ENCODE data around the gene PPP1R2.
"Not testable (repeated sequence)": the region's sequence is repeated elsewhere in the genome, so short reads cannot be mapped to it uniquely, and the experiment has no call there.

The PPP1R2 gene

DNA sequence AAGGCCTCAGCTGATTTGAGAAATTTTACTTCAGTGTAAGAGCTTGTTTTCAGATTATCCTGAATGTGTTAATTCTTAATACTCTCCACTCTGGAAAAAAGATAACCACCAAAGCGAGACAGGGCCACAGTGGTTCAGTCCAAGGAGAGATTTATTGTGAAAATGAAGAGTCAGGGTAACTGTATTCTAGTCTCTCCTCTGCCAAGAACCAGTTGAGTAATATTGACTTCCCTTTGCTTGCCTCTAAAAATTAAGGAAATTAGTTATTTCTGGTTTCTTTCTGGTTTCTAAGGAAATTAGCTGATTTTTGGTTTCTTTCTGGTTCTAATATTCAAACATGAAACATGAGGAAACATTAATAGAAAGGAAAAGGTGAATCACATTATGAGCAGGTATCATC, 34.9 kb downstream of the PPP1R2 start:
- Histone ChIP-seq H4K8ac (ENCODE audit: low read depth, low read length) (no peak overlapping the region), H3K23ac (ENCODE audit: low read length) (no peak overlapping the region), H3K27me3 (ENCODE audit: insufficient read depth, low read length) (no peaks in the 10 kb centered on the region), H3K4me2 (ENCODE audit: low read length) (no peak overlapping the region), H2BK5ac (ENCODE audit: low read depth, low read length, poor library complexity) (no peak overlapping the region), H3K4me3 (ENCODE audit: low read depth, low read length) (no peak overlapping the region), H3K36me3 (ENCODE audit: control insufficient read depth in 1 of 2, insufficient read depth in 2 of 2, low read length in 2 of 2) (peaks cover 0 to 2% of the 10 kb centered on the region in 2 experiments), H2AFZ (ENCODE audit: insufficient read depth, low read length, poor library complexity) (no peak overlapping the region), H2BK12ac (ENCODE audit: low read length) (no peak overlapping the region), H3K79me2 (ENCODE audit: control insufficient read depth, insufficient read depth, low read length, poor library complexity) (no peaks in the 10 kb centered on the region), H4K12ac (ENCODE audit: low read depth, low read length) (no peak overlapping the region), H3K9ac (ENCODE audit: low read length) (no peak overlapping the region), H3K27ac (ENCODE audit: low read depth, low read length) (no peak overlapping the region), H2AK5ac (ENCODE audit: low read length) (no peak overlapping the region), H2BK120ac (ENCODE audit: insufficient read depth, low read length, poor library complexity) (no peak overlapping the region), H3K4ac (ENCODE audit: low read depth, low read length) (no peak overlapping the region), H3K79me1 (ENCODE audit: low read length) (no peaks in the 10 kb centered on the region), H3K9me3 (ENCODE audit: insufficient read depth, low read depth, low read length) (no peaks in the 10 kb centered on the region), H3K4me1 (ENCODE audit: control insufficient read depth in 1 of 2, insufficient read depth in 2 of 2, low read length in 2 of 2) (peaks cover 2 to 4% of the 10 kb centered on the region in 2 experiments), H3K14ac (ENCODE audit: low read length) (no peak overlapping the region), H3K18ac (ENCODE audit: low read length) (no peak overlapping the region), H4K91ac (ENCODE audit: low read depth, low read length) (no peak overlapping the region)
- DNase-seq = no peak
- no CpG with 5 or more reads among the region's 1 CpG for WGBS (ENCODE audit: extremely low coverage, insufficient coverage, insufficient read length)

DNA sequence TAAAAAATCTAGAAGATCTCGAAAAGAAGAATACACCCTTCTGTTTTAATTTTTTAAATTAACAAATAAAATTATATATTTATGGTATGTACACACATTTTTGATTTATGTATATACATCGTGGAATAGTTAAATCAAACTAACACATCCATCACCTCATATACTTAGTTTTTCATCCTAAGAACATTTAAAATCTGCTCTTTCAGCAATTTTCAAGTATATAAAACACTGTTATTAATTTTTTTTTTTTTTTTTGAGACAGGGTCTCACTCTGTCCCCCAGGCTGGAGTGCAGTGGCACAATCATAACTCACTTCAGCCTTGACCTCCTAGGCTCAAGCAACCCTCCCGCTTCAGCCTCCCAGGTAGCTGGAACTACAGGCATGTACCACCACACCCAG, 67.5 kb downstream of the PPP1R2 start:
- Histone ChIP-seq H2BK5ac (ENCODE audit: low read depth, low read length, poor library complexity) (no peak overlapping the region), H2AK5ac (ENCODE audit: low read length) (no peak overlapping the region), H2BK120ac (ENCODE audit: insufficient read depth, low read length, poor library complexity) (no peak overlapping the region)

DNA sequence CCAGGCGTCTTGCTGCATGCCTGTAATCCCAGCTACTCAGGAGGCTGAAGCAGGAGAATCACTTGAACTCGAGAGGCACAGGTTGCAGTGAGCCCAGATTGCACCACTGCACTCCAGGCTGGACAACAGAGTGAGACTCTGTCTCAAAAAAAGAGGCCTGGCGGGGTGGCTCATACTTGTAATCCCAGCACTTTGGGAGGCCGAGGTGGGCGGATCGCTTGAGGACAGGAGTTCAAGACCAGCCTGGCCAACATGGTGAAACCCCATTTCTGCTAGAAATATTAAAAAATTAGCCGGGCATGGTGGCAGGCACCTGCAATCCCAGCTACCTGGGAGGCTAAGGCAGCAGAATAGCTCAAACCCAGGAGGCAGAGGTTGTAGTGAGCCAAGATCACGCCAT, 68.0 kb downstream of the PPP1R2 start:
- no CpG with 5 or more reads among the region's 8 CpGs for WGBS (ENCODE audit: extremely low coverage, insufficient coverage, insufficient read length)
- not testable (repeated sequence) for H2BK120ac ChIP-seq (ENCODE audit: insufficient read depth, low read length, poor library complexity); H3K18ac ChIP-seq (ENCODE audit: low read length); H2AK5ac ChIP-seq (ENCODE audit: low read length); DNase-seq; H3K23ac ChIP-seq (ENCODE audit: low read length); H2AFZ ChIP-seq (ENCODE audit: insufficient read depth, low read length, poor library complexity); H3K4ac ChIP-seq (ENCODE audit: low read depth, low read length); H4K12ac ChIP-seq (ENCODE audit: low read depth, low read length); H3K36me3 ChIP-seq (ENCODE audit: control insufficient read depth in 1 of 2, insufficient read depth in 2 of 2, low read length in 2 of 2); H3K14ac ChIP-seq (ENCODE audit: low read length); H2BK12ac ChIP-seq (ENCODE audit: low read length); H3K79me1 ChIP-seq (ENCODE audit: low read length); H3K4me3 ChIP-seq (ENCODE audit: low read depth, low read length); H3K9ac ChIP-seq (ENCODE audit: low read length); H2BK5ac ChIP-seq (ENCODE audit: low read depth, low read length, poor library complexity); H3K4me1 ChIP-seq (ENCODE audit: control insufficient read depth in 1 of 2, insufficient read depth in 2 of 2, low read length in 2 of 2); H3K79me2 ChIP-seq (ENCODE audit: control insufficient read depth, insufficient read depth, low read length, poor library complexity); H4K91ac ChIP-seq (ENCODE audit: low read depth, low read length); H3K27me3 ChIP-seq (ENCODE audit: insufficient read depth, low read length); H4K8ac ChIP-seq (ENCODE audit: low read depth, low read length); H3K9me3 ChIP-seq (ENCODE audit: insufficient read depth, low read depth, low read length); H3K27ac ChIP-seq (ENCODE audit: low read depth, low read length); H3K4me2 ChIP-seq (ENCODE audit: low read length)

More for the DNA sequence above, 67.5 kb downstream of the PPP1R2 start:
- no CpG with 5 or more reads among the region's 3 CpGs for WGBS (ENCODE audit: extremely low coverage, insufficient coverage, insufficient read length)
- H3K4me1 ChIP-seq (ENCODE audit: control insufficient read depth in 1 of 2, insufficient read depth in 2 of 2, low read length in 2 of 2) = no peaks in the 10 kb centered on the region
- no peak overlapping the region for H3K9ac ChIP-seq (ENCODE audit: low read length)
- no peak overlapping the region for H2BK12ac ChIP-seq (ENCODE audit: low read length)
- H3K14ac ChIP-seq (ENCODE audit: low read length) = no peak overlapping the region
- no peaks in the 10 kb centered on the region for H3K36me3 ChIP-seq (ENCODE audit: control insufficient read depth in 1 of 2, insufficient read depth in 2 of 2, low read length in 2 of 2)
- no peak overlapping the region for H3K4me2 ChIP-seq (ENCODE audit: low read length)
- no peak overlapping the region for H2AFZ ChIP-seq (ENCODE audit: insufficient read depth, low read length, poor library complexity)
- no peak overlapping the region for H3K18ac ChIP-seq (ENCODE audit: low read length)
- no peak overlapping the region for H4K8ac ChIP-seq (ENCODE audit: low read depth, low read length)
- no peaks in the 10 kb centered on the region for H3K27me3 ChIP-seq (ENCODE audit: insufficient read depth, low read length)
- no peaks in the 10 kb centered on the region for H3K9me3 ChIP-seq (ENCODE audit: insufficient read depth, low read depth, low read length)
- no peak overlapping the region for H3K4ac ChIP-seq (ENCODE audit: low read depth, low read length)
- H3K79me2 ChIP-seq (ENCODE audit: control insufficient read depth, insufficient read depth, low read length, poor library complexity) = no peaks in the 10 kb centered on the region
- no peak overlapping the region for H3K23ac ChIP-seq (ENCODE audit: low read length)
- no peak overlapping the region for H4K91ac ChIP-seq (ENCODE audit: low read depth, low read length)
- H4K12ac ChIP-seq (ENCODE audit: low read depth, low read length) = no peak overlapping the region
- no peak overlapping the region for H3K4me3 ChIP-seq (ENCODE audit: low read depth, low read length)
- no peak for DNase-seq
- no peak overlapping the region for H3K27ac ChIP-seq (ENCODE audit: low read depth, low read length)
- H3K79me1 ChIP-seq (ENCODE audit: low read length) = no peaks in the 10 kb centered on the region

DNA sequence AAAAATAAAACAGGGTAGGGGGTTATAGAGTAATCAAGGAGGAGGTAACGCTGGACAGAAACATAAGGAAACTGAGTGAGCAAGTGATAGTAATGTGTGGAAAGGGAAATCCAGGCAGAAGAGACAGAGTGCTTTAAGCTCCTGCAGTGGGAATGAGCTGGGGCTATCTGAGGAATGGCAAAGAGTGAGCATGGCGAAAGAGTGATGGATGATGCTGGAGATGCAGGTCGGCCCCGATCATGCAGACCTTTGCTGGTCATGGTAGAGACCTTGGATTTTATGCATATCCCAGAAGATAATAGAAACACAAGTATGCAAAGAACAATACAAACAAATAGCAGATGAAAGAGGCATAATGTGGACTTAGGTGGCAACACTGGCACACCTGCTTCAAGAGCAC, 74.3 kb downstream of the PPP1R2 start:
- H3K14ac ChIP-seq (ENCODE audit: low read length) = no peak overlapping the region
- H3K4me2 ChIP-seq (ENCODE audit: low read length) = no peak overlapping the region
- H2BK120ac ChIP-seq (ENCODE audit: insufficient read depth, low read length, poor library complexity) = no peak overlapping the region
- no peaks in the 10 kb centered on the region for H3K27me3 ChIP-seq (ENCODE audit: insufficient read depth, low read length)
- no peak overlapping the region for H4K91ac ChIP-seq (ENCODE audit: low read depth, low read length)
- WGBS (ENCODE audit: extremely low coverage, insufficient coverage, insufficient read length) = no CpG with 5 or more reads among the region's 4 CpGs
- no peak overlapping the region for H3K4ac ChIP-seq (ENCODE audit: low read depth, low read length)
- H2AK5ac ChIP-seq (ENCODE audit: low read length) = no peak overlapping the region
- H3K9ac ChIP-seq (ENCODE audit: low read length) = no peak overlapping the region
- H3K23ac ChIP-seq (ENCODE audit: low read length) = no peak overlapping the region
- peaks cover 1% of the 10 kb centered on the region for H3K9me3 ChIP-seq (ENCODE audit: insufficient read depth, low read depth, low read length)
- no peak overlapping the region for H3K27ac ChIP-seq (ENCODE audit: low read depth, low read length)
- H2BK5ac ChIP-seq (ENCODE audit: low read depth, low read length, poor library complexity) = no peak overlapping the region
- no peak overlapping the region for H2BK12ac ChIP-seq (ENCODE audit: low read length)
- no peaks in the 10 kb centered on the region for H3K79me2 ChIP-seq (ENCODE audit: control insufficient read depth, insufficient read depth, low read length, poor library complexity)
- no peaks in the 10 kb centered on the region for H3K4me1 ChIP-seq (ENCODE audit: control insufficient read depth in 1 of 2, insufficient read depth in 2 of 2, low read length in 2 of 2)
- no peaks in the 10 kb centered on the region for H3K36me3 ChIP-seq (ENCODE audit: control insufficient read depth in 1 of 2, insufficient read depth in 2 of 2, low read length in 2 of 2)
- H3K4me3 ChIP-seq (ENCODE audit: low read depth, low read length) = no peak overlapping the region
- no peak overlapping the region for H2AFZ ChIP-seq (ENCODE audit: insufficient read depth, low read length, poor library complexity)
- H3K79me1 ChIP-seq (ENCODE audit: low read length) = no peaks in the 10 kb centered on the region
- no peak overlapping the region for H4K12ac ChIP-seq (ENCODE audit: low read depth, low read length)
- no peak overlapping the region for H3K18ac ChIP-seq (ENCODE audit: low read length)
- DNase-seq = peak; percentile 75 to 90
- H4K8ac ChIP-seq (ENCODE audit: low read depth, low read length) = no peak overlapping the region

Measured in trophoblast cell (in vitro differentiated cells and primary cell).